Measurements from ENCODE around the gene DYNLT4.
"Not testable (repeated sequence)": the region's sequence is repeated elsewhere in the genome, so short reads cannot be mapped to it uniquely, and the experiment has no call there.

DYNLT4 gene

GRCh38 chr1:44838294-44838693, 31.1 kb upstream of the DYNLT4 start:
- H3K27ac ChIP-seq (ENCODE audit: low read depth, low read length); H3K4me1 ChIP-seq (ENCODE audit: control insufficient read depth, insufficient read depth, low read length); H3K27me3 ChIP-seq (ENCODE audit: control insufficient read depth, insufficient read depth, low read length); H3K36me3 ChIP-seq (ENCODE audit: control insufficient read depth, insufficient read depth, low read length); H3K4me3 ChIP-seq (ENCODE audit: low read length); H3K9ac ChIP-seq (ENCODE audit: low read length): not testable (repeated sequence)

GRCh38 chr1:44835738-44836675, 28.9 kb upstream of the DYNLT4 start:
- Histone ChIP-seq H3K4me3 (ENCODE audit: low read length) (no peak overlapping the region), H3K36me3 (ENCODE audit: control insufficient read depth, insufficient read depth, low read length) (no peaks in the 10 kb centered on the region), H3K27ac (ENCODE audit: low read depth, low read length) (no peak overlapping the region), H3K9ac (ENCODE audit: low read length) (no peak overlapping the region), H3K27me3 (ENCODE audit: control insufficient read depth, insufficient read depth, low read length) (no peaks in the 10 kb centered on the region), H3K4me1 (ENCODE audit: control insufficient read depth, insufficient read depth, low read length) (no peaks in the 10 kb centered on the region)

- Histone ChIP-seq H3K4me1 (ENCODE audit: control insufficient read depth, insufficient read depth, low read length) (no peaks in the 10 kb centered on the region), H3K4me3 (ENCODE audit: low read length) (no peak overlapping the region), H3K27me3 (ENCODE audit: control insufficient read depth, insufficient read depth, low read length) (no peaks in the 10 kb centered on the region), H3K36me3 (ENCODE audit: control insufficient read depth, insufficient read depth, low read length) (no peaks in the 10 kb centered on the region), H3K9ac (ENCODE audit: low read length) (no peak overlapping the region), H3K27ac (ENCODE audit: low read depth, low read length) (no peak overlapping the region)
Observed at GRCh38 chr1:44834328-44834727, 27.2 kb upstream of the DYNLT4 start.

GRCh38 chr1:44832056-44832705, 25.0 kb upstream of the DYNLT4 start:
- Histone ChIP-seq H3K9ac (ENCODE audit: low read length) (no peak overlapping the region), H3K4me3 (ENCODE audit: low read length) (no peak overlapping the region), H3K27me3 (ENCODE audit: control insufficient read depth, insufficient read depth, low read length) (no peaks in the 10 kb centered on the region), H3K27ac (ENCODE audit: low read depth, low read length) (no peak overlapping the region), H3K4me1 (ENCODE audit: control insufficient read depth, insufficient read depth, low read length) (no peaks in the 10 kb centered on the region), H3K36me3 (ENCODE audit: control insufficient read depth, insufficient read depth, low read length) (no peaks in the 10 kb centered on the region)

GRCh38 chr1:44831516-44831915, 24.4 kb upstream of the DYNLT4 start:
- Histone ChIP-seq H3K27me3 (ENCODE audit: control insufficient read depth, insufficient read depth, low read length) (no peaks in the 10 kb centered on the region), H3K36me3 (ENCODE audit: control insufficient read depth, insufficient read depth, low read length) (no peaks in the 10 kb centered on the region), H3K27ac (ENCODE audit: low read depth, low read length) (no peak overlapping the region), H3K9ac (ENCODE audit: low read length) (no peak overlapping the region), H3K4me1 (ENCODE audit: control insufficient read depth, insufficient read depth, low read length) (no peaks in the 10 kb centered on the region), H3K4me3 (ENCODE audit: low read length) (no peak overlapping the region)

GRCh38 chr1:44830900-44831304, 23.8 kb upstream of the DYNLT4 start:
- H3K27ac ChIP-seq (ENCODE audit: low read depth, low read length): no peak overlapping the region
- no peaks in the 10 kb centered on the region for H3K27me3 ChIP-seq (ENCODE audit: control insufficient read depth, insufficient read depth, low read length)
- H3K4me3 ChIP-seq (ENCODE audit: low read length): no peak overlapping the region

GRCh38 chr1:44829506-44830384, 22.6 kb upstream of the DYNLT4 start:
- Histone ChIP-seq H3K27ac (ENCODE audit: low read depth, low read length) (no peak overlapping the region), H3K4me3 (ENCODE audit: low read length) (no peak overlapping the region), H3K36me3 (ENCODE audit: control insufficient read depth, insufficient read depth, low read length) (no peaks in the 10 kb centered on the region), H3K27me3 (ENCODE audit: control insufficient read depth, insufficient read depth, low read length) (no peaks in the 10 kb centered on the region), H3K9ac (ENCODE audit: low read length) (no peak overlapping the region), H3K4me1 (ENCODE audit: control insufficient read depth, insufficient read depth, low read length) (no peaks in the 10 kb centered on the region)

More at GRCh38 chr1:44830900-44831304, 23.8 kb upstream of the DYNLT4 start:
- Histone ChIP-seq H3K9ac (ENCODE audit: low read length) (no peak overlapping the region), H3K4me1 (ENCODE audit: control insufficient read depth, insufficient read depth, low read length) (no peaks in the 10 kb centered on the region), H3K36me3 (ENCODE audit: control insufficient read depth, insufficient read depth, low read length) (no peaks in the 10 kb centered on the region)

- no peaks in the 10 kb centered on the region for H3K4me1 ChIP-seq (ENCODE audit: control insufficient read depth, insufficient read depth, low read length)
Observed at GRCh38 chr1:44828841-44829440, 21.8 kb upstream of the DYNLT4 start.

GRCh38 chr1:44828003-44828651, 21.0 kb upstream of the DYNLT4 start:
- no peak overlapping the region for H3K4me3 ChIP-seq (ENCODE audit: low read length)
- no peak overlapping the region for H3K9ac ChIP-seq (ENCODE audit: low read length)
- H3K27ac ChIP-seq (ENCODE audit: low read depth, low read length): no peak overlapping the region
- no peaks in the 10 kb centered on the region for H3K36me3 ChIP-seq (ENCODE audit: control insufficient read depth, insufficient read depth, low read length)
- no peaks in the 10 kb centered on the region for H3K27me3 ChIP-seq (ENCODE audit: control insufficient read depth, insufficient read depth, low read length)
- H3K4me1 ChIP-seq (ENCODE audit: control insufficient read depth, insufficient read depth, low read length): no peaks in the 10 kb centered on the region

More at GRCh38 chr1:44828841-44829440, 21.8 kb upstream of the DYNLT4 start:
- Histone ChIP-seq H3K27me3 (ENCODE audit: control insufficient read depth, insufficient read depth, low read length) (no peaks in the 10 kb centered on the region), H3K36me3 (ENCODE audit: control insufficient read depth, insufficient read depth, low read length) (no peaks in the 10 kb centered on the region), H3K4me3 (ENCODE audit: low read length) (no peak overlapping the region), H3K27ac (ENCODE audit: low read depth, low read length) (no peak overlapping the region), H3K9ac (ENCODE audit: low read length) (no peak overlapping the region)

GRCh38 chr1:44827197-44828002, 20.2 kb upstream of the DYNLT4 start:
- Histone ChIP-seq H3K36me3 (ENCODE audit: control insufficient read depth, insufficient read depth, low read length) (no peaks in the 10 kb centered on the region), H3K9ac (ENCODE audit: low read length) (no peak overlapping the region), H3K4me1 (ENCODE audit: control insufficient read depth, insufficient read depth, low read length) (no peaks in the 10 kb centered on the region), H3K27me3 (ENCODE audit: control insufficient read depth, insufficient read depth, low read length) (no peaks in the 10 kb centered on the region), H3K27ac (ENCODE audit: low read depth, low read length) (no peak overlapping the region), H3K4me3 (ENCODE audit: low read length) (no peak overlapping the region)
